ENCODE data around the gene NWD2.

The NWD2 gene

GRCh38 chr4:37434469-37434868 lies 189.9 kb downstream of the NWD2 start:
- Histone ChIP-seq H3K27ac (ENCODE audit: low read depth, low read length) (no peak overlapping the region), H3K4me2 (ENCODE audit: low read length) (no peak overlapping the region), H3K4me1 (ENCODE audit: control insufficient read depth, low read length) (no peaks in the 10 kb centered on the region), H3K79me2 (ENCODE audit: control insufficient read depth, low read length) (no peaks in the 10 kb centered on the region), H3K27me3 (ENCODE audit: control insufficient read depth, low read length) (no peaks in the 10 kb centered on the region), H3K9me2 (replicated peaks; ENCODE audit: control insufficient read depth, low read length) (no peaks in the 10 kb centered on the region), H3K9me3 (ENCODE audit: control insufficient read depth, insufficient read depth, low read length) (no peaks in the 10 kb centered on the region), H3K4me3 (ENCODE audit: low read length) (no peak overlapping the region), H4K20me1 (ENCODE audit: control insufficient read depth, insufficient read depth, low read depth, low read length) (no peaks in the 10 kb centered on the region), H3F3A (ENCODE audit: control insufficient read depth, insufficient read depth) (no peaks in the 10 kb centered on the region), H3K36me3 (ENCODE audit: control insufficient read depth, low read length) (no peaks in the 10 kb centered on the region)
- TF ChIP-seq CTCF (IDR thresholded peaks at IDR 0.05; ENCODE audit: low read depth, low read length, poor library complexity, severe bottlenecking), result no peak
- TF ChIP-seq EZH2phosphoT487 (IDR thresholded peaks at IDR 0.05; ENCODE audit: borderline replicate concordance, low read length), result no peak

- Histone ChIP-seq H3F3A (ENCODE audit: control insufficient read depth, insufficient read depth) (no peaks in the 10 kb centered on the region), H3K4me2 (ENCODE audit: low read length) (no peak overlapping the region), H3K9me2 (replicated peaks; ENCODE audit: control insufficient read depth, low read length) (no peaks in the 10 kb centered on the region), H4K20me1 (ENCODE audit: control insufficient read depth, insufficient read depth, low read depth, low read length) (no peaks in the 10 kb centered on the region), H3K79me2 (ENCODE audit: control insufficient read depth, low read length) (no peaks in the 10 kb centered on the region), H3K27ac (ENCODE audit: low read depth, low read length) (no peak overlapping the region), H3K4me1 (ENCODE audit: control insufficient read depth, low read length) (no peaks in the 10 kb centered on the region), H3K9me3 (ENCODE audit: control insufficient read depth, insufficient read depth, low read length) (no peaks in the 10 kb centered on the region), H3K36me3 (ENCODE audit: control insufficient read depth, low read length) (no peaks in the 10 kb centered on the region), H3K27me3 (ENCODE audit: control insufficient read depth, low read length) (no peaks in the 10 kb centered on the region), H3K4me3 (ENCODE audit: low read length) (no peak overlapping the region)
- TF ChIP-seq EZH2phosphoT487 (IDR thresholded peaks at IDR 0.05; ENCODE audit: borderline replicate concordance, low read length) (no peak), CTCF (IDR thresholded peaks at IDR 0.05; ENCODE audit: low read depth, low read length, poor library complexity, severe bottlenecking) (no peak)
Measured at GRCh38 chr4:37436546-37436945, 192.0 kb downstream of the NWD2 start.

- no peaks in the 10 kb centered on the region for H3K9me3 ChIP-seq (ENCODE audit: control insufficient read depth, insufficient read depth, low read length)
- no peaks in the 10 kb centered on the region for H3K27me3 ChIP-seq (ENCODE audit: control insufficient read depth, low read length)
- no peak overlapping the region for H3K4me2 ChIP-seq (ENCODE audit: low read length)
- TF ChIP-seq CTCF (IDR thresholded peaks at IDR 0.05; ENCODE audit: low read depth, low read length, poor library complexity, severe bottlenecking), result no peak
- no peak for TF ChIP-seq EZH2phosphoT487 (IDR thresholded peaks at IDR 0.05; ENCODE audit: borderline replicate concordance, low read length)
- no peaks in the 10 kb centered on the region for H4K20me1 ChIP-seq (ENCODE audit: control insufficient read depth, insufficient read depth, low read depth, low read length)
- no peak overlapping the region for H3K4me3 ChIP-seq (ENCODE audit: low read length)
- no peaks in the 10 kb centered on the region for H3K36me3 ChIP-seq (ENCODE audit: control insufficient read depth, low read length)
- H3K79me2 ChIP-seq (ENCODE audit: control insufficient read depth, low read length), result no peaks in the 10 kb centered on the region
- no peaks in the 10 kb centered on the region for H3K9me2 ChIP-seq (replicated peaks; ENCODE audit: control insufficient read depth, low read length)
- H3K4me1 ChIP-seq (ENCODE audit: control insufficient read depth, low read length), result no peaks in the 10 kb centered on the region
- no peak overlapping the region for H3K27ac ChIP-seq (ENCODE audit: low read depth, low read length)
- no peaks in the 10 kb centered on the region for H3F3A ChIP-seq (ENCODE audit: control insufficient read depth, insufficient read depth)
Measured at GRCh38 chr4:37437163-37437562, 192.6 kb downstream of the NWD2 start.
